ENCODE data around the gene IL17D.

Gene IL17D

DNA sequence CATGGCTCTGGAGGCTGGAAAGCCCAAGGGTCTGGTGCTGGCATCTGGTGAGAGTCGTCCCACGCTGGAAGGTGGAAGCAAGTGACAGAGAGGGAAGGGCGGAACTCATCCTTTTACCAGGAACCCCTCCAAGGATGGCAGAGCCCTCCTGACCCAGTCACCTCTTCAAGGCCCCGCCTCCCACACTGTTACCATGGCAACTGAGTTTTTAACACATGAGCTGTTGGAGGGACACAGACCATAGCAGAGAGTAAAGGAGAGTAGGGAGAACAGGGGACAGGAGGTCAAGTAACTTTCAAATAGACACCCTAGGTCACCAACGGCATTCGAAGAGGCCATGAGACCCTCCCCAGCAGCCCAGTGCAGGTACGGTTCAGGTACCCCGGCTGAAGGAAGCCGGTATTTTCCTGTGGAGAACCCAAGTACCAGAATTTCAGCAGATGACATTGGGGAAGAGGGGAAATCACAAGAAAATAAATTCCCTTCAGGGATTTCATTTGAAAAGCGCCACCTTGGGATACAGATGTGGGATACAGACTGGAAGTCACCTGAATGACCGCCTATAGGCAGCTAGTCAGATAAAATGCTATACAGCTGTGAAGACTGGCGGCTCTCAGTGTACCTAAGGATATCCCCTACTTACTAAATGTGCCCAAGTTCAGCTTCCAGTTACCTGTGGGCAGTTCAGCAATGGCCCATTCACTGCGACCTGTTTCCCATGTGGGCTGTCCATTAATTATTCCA, 8.0 kb downstream of the IL17D start:
- Histone ChIP-seq H3K4me3 (ENCODE audit: low read length) (no peak overlapping the region), H3K27me3 (ENCODE audit: control insufficient read depth, insufficient read depth, low read length) (peaks cover under 1% of the 10 kb centered on the region), H3K36me3 (ENCODE audit: insufficient read depth, low read length) (no peaks in the 10 kb centered on the region), H3K4me2 (ENCODE audit: low read length) (no peak overlapping the region), H3K9me3 (replicated peaks; ENCODE audit: low read length) (no peaks in the 10 kb centered on the region), H3K9ac (ENCODE audit: low read depth, low read length) (no peak overlapping the region), H3K4me1 (ENCODE audit: control insufficient read depth, insufficient read depth, low read length) (peaks cover 45% of the 10 kb centered on the region)

DNA sequence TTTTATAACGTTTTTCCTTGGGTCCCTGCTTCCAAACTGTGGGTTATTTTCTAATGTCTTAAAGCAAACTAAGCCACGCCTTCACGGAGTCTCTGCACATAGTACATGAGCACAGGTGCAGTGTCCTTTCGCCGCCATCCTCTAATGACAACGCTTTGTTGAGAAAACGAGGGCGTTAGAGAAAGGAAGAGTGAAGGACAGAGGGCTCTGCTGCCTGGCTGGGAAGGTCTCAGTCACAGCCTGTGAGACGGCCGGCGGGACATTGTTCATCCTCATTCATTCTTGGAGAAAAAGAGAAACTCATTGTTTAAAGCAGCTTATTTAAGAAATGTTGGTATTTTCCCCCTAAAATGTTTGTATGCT, 9.5 kb downstream of the IL17D start:
- H3K4me2 ChIP-seq (ENCODE audit: low read length), result peak overlapping the region; percentile 86
- H3K9me3 ChIP-seq (replicated peaks; ENCODE audit: low read length), result no peaks in the 10 kb centered on the region
- H3K36me3 ChIP-seq (ENCODE audit: insufficient read depth, low read length), result no peaks in the 10 kb centered on the region
- H3K27me3 ChIP-seq (ENCODE audit: control insufficient read depth, insufficient read depth, low read length), result peaks cover 7% of the 10 kb centered on the region
- peak overlapping the region; percentile 63 for H3K4me3 ChIP-seq (ENCODE audit: low read length)
- peaks cover 50% of the 10 kb centered on the region for H3K4me1 ChIP-seq (ENCODE audit: control insufficient read depth, insufficient read depth, low read length)
- H3K9ac ChIP-seq (ENCODE audit: low read depth, low read length), result peak overlapping the region; percentile 55

DNA sequence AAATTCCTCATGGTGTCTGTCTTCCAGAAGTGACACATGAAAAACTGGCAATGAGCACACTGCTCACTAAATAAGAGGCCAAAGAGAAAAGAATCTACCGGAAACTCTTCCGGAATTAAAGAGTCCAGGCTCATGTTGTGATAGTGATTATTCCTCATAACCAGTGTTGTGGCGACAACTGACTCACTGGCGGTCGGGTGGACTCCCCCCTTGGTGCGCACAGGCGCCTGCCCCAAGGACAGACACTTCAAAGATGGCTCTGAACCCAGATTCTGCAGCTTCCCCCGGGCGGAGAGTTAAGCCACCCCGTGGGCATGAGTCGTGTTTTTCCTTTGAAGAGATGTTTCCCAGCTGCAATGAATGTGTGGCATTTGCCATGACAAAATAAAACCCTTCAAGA, 10.3 kb downstream of the IL17D start:
- H3K9ac ChIP-seq (ENCODE audit: low read depth, low read length), result peak overlapping the region; percentile 55

DNA sequence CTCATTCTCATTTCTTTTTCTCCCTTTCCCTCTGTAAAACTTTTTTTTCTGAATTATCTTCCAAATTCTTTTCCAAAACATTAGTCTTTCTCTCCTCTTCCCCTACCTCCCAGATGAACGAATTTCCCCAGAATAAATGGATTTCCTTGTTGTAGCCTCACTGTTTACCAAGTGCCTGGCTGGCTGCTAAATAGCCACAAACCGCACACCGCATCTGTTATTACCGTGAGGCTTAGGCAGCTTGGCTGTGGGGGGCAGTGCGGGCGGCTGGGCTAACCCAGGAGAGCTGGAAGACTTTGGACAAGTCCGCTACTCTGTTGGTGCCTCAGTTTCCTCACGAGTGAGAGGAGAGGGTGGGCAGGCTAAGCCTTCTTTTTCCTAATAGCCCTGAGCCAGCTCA, 10.7 kb downstream of the IL17D start:
- Histone ChIP-seq H3K4me3 (ENCODE audit: low read length) (peak overlapping the region; percentile 63), H3K9ac (ENCODE audit: low read depth, low read length) (peak overlapping the region; percentile 55), H3K4me2 (ENCODE audit: low read length) (peak overlapping the region; percentile 86), H3K4me1 (ENCODE audit: control insufficient read depth, insufficient read depth, low read length) (peaks cover 40% of the 10 kb centered on the region), H3K9me3 (replicated peaks; ENCODE audit: low read length) (no peaks in the 10 kb centered on the region), H3K36me3 (ENCODE audit: insufficient read depth, low read length) (no peaks in the 10 kb centered on the region), H3K27me3 (ENCODE audit: control insufficient read depth, insufficient read depth, low read length) (peaks cover 7% of the 10 kb centered on the region)

More for the DNA sequence above, 10.3 kb downstream of the IL17D start:
- Histone ChIP-seq H3K4me3 (ENCODE audit: low read length) (peak overlapping the region; percentile 63), H3K9me3 (replicated peaks; ENCODE audit: low read length) (no peaks in the 10 kb centered on the region), H3K4me1 (ENCODE audit: control insufficient read depth, insufficient read depth, low read length) (peaks cover 44% of the 10 kb centered on the region), H3K36me3 (ENCODE audit: insufficient read depth, low read length) (no peaks in the 10 kb centered on the region), H3K27me3 (ENCODE audit: control insufficient read depth, insufficient read depth, low read length) (peaks cover 7% of the 10 kb centered on the region), H3K4me2 (ENCODE audit: low read length) (peak overlapping the region; percentile 86)

DNA sequence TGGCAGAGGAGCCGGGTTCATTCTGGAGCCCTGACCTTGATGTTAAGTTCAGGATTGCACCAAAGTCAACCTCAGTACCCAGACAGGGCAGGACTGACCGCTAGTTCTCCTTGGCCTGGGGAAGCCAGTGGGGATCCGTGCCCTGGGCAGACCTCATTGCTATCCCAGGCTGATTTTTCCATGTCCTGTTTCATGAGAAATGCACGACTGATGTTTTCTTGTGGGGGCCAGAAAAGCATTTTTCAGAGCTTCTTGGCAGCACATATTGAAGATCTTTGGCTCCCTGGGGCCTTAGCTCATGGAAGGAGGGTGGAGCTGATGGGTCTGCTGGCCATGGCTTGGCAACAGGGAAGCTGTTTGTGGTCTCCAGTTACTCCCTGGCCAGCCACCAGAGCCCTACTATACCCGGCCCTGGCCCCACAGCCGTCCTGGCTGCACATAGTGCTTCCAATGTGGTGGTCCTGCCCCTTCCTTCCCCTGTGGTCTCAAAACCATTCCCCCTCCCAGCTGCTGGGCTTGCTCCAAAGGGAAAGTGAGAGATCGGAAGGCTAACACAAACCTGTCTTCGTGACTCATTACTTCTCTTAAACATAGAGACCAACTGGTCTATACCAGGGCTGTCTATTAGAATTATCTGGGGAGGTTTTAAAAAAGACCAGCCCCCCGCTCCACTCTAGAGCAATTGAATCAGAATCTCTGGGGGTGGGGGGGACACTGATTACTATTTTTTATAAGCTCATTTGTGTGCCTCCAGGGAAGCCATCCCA, 11.2 kb downstream of the IL17D start:
- Histone ChIP-seq H3K9ac (ENCODE audit: low read depth, low read length) (peak overlapping the region; percentile 55), H3K4me1 (ENCODE audit: control insufficient read depth, insufficient read depth, low read length) (peaks cover 34% of the 10 kb centered on the region), H3K36me3 (ENCODE audit: insufficient read depth, low read length) (no peaks in the 10 kb centered on the region), H3K27me3 (ENCODE audit: control insufficient read depth, insufficient read depth, low read length) (peaks cover 7% of the 10 kb centered on the region), H3K9me3 (replicated peaks; ENCODE audit: low read length) (no peaks in the 10 kb centered on the region), H3K4me3 (ENCODE audit: low read length) (peak overlapping the region; percentile 63), H3K4me2 (ENCODE audit: low read length) (peak overlapping the region; percentile 86)

DNA sequence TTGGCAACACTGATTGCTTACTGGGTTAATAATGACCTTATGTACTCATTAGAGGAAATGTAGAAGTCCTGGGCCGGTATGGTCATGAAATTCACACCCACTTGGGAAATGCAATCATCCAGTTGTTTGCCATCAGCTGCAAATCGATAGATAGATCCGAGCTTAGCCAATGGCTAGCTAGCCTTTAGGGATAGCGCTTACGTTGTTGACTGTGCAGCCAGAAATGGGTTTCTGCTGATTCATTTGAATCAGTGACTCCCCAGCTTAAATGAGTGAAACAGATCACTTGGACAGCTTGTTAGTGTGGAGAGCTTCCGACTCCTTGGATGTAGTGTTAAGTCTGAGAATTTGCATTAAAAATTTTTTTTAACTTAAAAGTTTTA, 11.8 kb downstream of the IL17D start:
- Histone ChIP-seq H3K4me3 (ENCODE audit: low read length) (no peak overlapping the region), H3K4me2 (ENCODE audit: low read length) (peak overlapping the region; percentile 86), H3K27me3 (ENCODE audit: control insufficient read depth, insufficient read depth, low read length) (peaks cover 7% of the 10 kb centered on the region), H3K4me1 (ENCODE audit: control insufficient read depth, insufficient read depth, low read length) (peaks cover 33% of the 10 kb centered on the region), H3K9me3 (replicated peaks; ENCODE audit: low read length) (no peaks in the 10 kb centered on the region), H3K36me3 (ENCODE audit: insufficient read depth, low read length) (no peaks in the 10 kb centered on the region), H3K9ac (ENCODE audit: low read depth, low read length) (no peak overlapping the region)

DNA sequence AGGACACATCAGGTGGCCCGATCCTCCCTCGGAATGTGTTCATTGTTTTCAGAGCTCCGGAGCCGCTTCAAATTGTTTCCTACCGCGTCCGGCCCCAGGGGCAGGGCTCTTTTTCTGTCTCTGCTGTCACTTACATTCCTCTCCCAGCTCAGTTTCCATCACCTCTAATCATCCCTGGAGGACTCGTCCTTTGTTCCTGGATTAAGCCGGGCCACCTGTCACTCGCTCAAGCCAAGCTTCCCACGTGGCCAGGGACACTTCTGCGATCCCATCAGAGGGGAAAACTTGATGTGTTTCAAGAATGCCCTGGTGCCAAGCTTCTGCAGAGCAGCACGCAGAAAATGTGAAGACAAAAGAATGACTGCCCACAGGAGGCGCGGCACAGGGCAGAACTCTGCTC, 13.5 kb downstream of the IL17D start:
- Histone ChIP-seq H3K9me3 (replicated peaks; ENCODE audit: low read length) (no peaks in the 10 kb centered on the region), H3K9ac (ENCODE audit: low read depth, low read length) (no peak overlapping the region), H3K4me2 (ENCODE audit: low read length) (peak overlapping the region; percentile 12), H3K4me3 (ENCODE audit: low read length) (no peak overlapping the region), H3K27me3 (ENCODE audit: control insufficient read depth, insufficient read depth, low read length) (peaks cover 7% of the 10 kb centered on the region), H3K4me1 (ENCODE audit: control insufficient read depth, insufficient read depth, low read length) (peaks cover 37% of the 10 kb centered on the region), H3K36me3 (ENCODE audit: insufficient read depth, low read length) (no peaks in the 10 kb centered on the region)

DNA sequence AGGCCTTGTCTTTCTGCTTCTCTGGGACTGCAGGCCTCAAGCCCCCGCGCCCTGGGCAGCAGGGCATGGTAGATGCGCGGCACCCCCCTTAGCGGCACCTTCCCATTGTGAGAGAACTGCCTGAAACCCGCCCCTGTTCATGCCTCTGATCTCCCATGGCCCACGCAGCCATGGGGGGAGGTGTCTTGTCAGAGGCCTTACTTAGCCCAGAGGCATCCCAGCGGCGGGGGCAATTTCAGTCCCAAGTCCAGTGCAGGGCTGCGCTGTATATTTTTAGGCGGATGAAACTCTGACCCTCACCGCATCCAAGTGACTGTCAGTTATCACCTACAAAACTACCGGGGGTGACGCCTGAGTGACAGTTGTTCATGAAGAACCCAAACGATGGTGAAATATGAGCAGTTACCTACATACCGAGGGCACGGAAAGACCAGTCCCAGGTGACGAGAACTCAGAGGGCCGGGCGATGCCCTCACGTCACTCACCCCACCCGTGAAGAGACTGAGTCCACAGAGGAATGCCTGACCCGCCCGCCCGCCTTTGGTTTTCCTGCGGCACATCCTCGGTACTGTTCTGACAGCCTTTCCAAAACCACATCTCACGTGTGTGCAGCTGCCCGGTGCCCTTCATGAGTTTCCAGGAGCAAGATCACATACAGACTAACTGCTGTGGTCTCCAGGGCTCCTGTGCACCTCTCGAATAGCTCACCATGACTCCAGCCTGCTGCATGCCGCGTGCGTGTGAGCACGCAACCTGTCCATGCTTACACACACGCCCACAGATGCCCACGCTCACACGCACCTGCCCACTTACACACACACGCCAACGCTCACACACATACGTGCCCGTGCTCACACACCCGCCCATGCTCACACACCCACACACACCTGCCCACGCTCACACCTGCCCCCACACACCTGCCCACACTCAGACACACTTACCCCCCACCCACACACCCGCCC, 14.4 kb downstream of the IL17D start:
- H3K9me3 ChIP-seq (replicated peaks; ENCODE audit: low read length), result no peaks in the 10 kb centered on the region
- no peaks in the 10 kb centered on the region for H3K36me3 ChIP-seq (ENCODE audit: insufficient read depth, low read length)
- no peak overlapping the region for H3K4me3 ChIP-seq (ENCODE audit: low read length)
- no peak overlapping the region for H3K9ac ChIP-seq (ENCODE audit: low read depth, low read length)
- H3K27me3 ChIP-seq (ENCODE audit: control insufficient read depth, insufficient read depth, low read length), result peaks cover 7% of the 10 kb centered on the region
- H3K4me1 ChIP-seq (ENCODE audit: control insufficient read depth, insufficient read depth, low read length), result peaks cover 39% of the 10 kb centered on the region
- no peak overlapping the region for H3K4me2 ChIP-seq (ENCODE audit: low read length)

DNA sequence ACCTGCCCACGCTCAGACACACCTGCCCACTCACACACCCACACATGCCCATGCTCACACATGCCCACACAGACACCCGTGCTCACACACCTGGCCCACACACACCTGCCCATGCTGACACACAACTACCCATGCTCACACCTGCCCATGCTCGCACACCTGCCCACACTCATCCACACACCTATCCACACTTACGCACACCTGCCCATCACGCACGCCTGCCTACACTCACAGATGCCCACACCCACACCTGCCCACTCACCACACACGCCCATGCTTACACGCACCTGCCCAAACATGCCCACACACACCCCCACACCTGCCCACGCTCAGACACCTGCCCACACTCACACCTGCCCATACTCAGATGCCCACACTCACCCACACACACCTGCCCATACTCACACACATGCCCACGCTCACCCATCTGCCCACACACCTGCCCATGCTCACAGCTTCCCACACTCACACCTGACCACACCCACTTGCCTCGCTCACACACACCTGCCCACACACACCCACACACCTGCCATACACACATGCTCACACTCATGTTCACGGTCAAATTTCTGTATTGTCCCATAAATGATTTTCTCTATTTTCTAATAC, 15.6 kb downstream of the IL17D start:
- Histone ChIP-seq H3K36me3 (ENCODE audit: insufficient read depth, low read length) (no peaks in the 10 kb centered on the region), H3K27me3 (ENCODE audit: control insufficient read depth, insufficient read depth, low read length) (peaks cover 7% of the 10 kb centered on the region), H3K4me2 (ENCODE audit: low read length) (no peak overlapping the region), H3K4me1 (ENCODE audit: control insufficient read depth, insufficient read depth, low read length) (peaks cover 27% of the 10 kb centered on the region), H3K9ac (ENCODE audit: low read depth, low read length) (no peak overlapping the region), H3K9me3 (replicated peaks; ENCODE audit: low read length) (no peaks in the 10 kb centered on the region), H3K4me3 (ENCODE audit: low read length) (no peak overlapping the region)

DNA sequence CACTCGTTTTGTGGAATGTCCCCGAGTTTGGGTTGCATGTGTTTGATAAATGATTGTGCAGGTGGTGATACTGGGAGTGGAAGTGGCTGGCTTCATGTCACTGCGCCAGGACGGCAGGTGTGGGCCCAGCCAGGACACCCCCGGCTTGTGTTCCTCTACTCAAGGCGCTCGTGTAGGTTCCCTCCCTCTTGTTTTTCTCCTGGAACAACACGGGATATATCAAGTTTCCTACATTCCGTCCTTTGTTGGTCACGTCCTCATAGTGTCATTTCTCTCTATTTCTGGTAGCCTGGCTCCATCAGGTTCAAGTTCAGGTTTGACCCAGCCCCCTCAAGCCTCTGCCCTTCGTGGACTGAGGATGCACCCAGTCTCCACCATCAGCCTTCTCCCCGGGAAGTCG, 16.3 kb downstream of the IL17D start:
- no peak overlapping the region for H3K4me3 ChIP-seq (ENCODE audit: low read length)
- H3K27me3 ChIP-seq (ENCODE audit: control insufficient read depth, insufficient read depth, low read length), result peaks cover 7% of the 10 kb centered on the region
- H3K4me2 ChIP-seq (ENCODE audit: low read length), result no peak overlapping the region
- no peak overlapping the region for H3K9ac ChIP-seq (ENCODE audit: low read depth, low read length)
- no peaks in the 10 kb centered on the region for H3K36me3 ChIP-seq (ENCODE audit: insufficient read depth, low read length)
- H3K9me3 ChIP-seq (replicated peaks; ENCODE audit: low read length), result no peaks in the 10 kb centered on the region
- peaks cover 19% of the 10 kb centered on the region for H3K4me1 ChIP-seq (ENCODE audit: control insufficient read depth, insufficient read depth, low read length)

DNA sequence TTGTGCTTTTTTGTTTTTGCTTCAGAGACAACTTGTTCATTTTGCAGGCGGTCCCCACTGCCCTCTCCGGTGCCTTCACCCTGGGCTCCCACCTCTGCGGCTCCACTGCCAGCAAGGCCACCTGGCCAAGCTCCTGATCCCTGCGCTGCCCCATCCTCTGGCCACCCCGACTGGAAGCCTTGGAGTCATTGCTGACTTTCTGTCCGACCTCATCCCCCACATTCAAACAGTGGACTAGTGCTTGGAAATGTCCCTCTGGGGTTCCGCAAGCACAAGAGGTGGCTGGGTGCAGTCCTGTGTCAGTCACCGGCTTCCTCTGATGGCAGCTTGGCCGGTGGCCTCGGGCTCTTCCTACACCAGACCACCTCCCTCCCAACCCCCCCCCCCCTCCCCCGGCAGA, 17.0 kb downstream of the IL17D start:
- H3K4me1 ChIP-seq (ENCODE audit: control insufficient read depth, insufficient read depth, low read length), result peaks cover 14% of the 10 kb centered on the region
- H3K4me2 ChIP-seq (ENCODE audit: low read length), result no peak overlapping the region
- no peaks in the 10 kb centered on the region for H3K9me3 ChIP-seq (replicated peaks; ENCODE audit: low read length)
- H3K4me3 ChIP-seq (ENCODE audit: low read length), result no peak overlapping the region
- H3K27me3 ChIP-seq (ENCODE audit: control insufficient read depth, insufficient read depth, low read length), result peaks cover 7% of the 10 kb centered on the region
- H3K36me3 ChIP-seq (ENCODE audit: insufficient read depth, low read length), result no peaks in the 10 kb centered on the region
- H3K9ac ChIP-seq (ENCODE audit: low read depth, low read length), result no peak overlapping the region

All from skeletal muscle satellite cell (primary cell).